HG03060 (cell line): ENCODE data around the gene OLFM1.

Experiments used
- ATAC-seq: cut with Tn5 transposase; IDR thresholded peaks from one replicate; pipeline ENCODE4 v1.9.1; 2021; ENCODE audit warnings: low read depth, moderate number of reproducible peaks; ENCODE audit not compliant: unreplicated experiment

OLFM1 gene

DNA sequence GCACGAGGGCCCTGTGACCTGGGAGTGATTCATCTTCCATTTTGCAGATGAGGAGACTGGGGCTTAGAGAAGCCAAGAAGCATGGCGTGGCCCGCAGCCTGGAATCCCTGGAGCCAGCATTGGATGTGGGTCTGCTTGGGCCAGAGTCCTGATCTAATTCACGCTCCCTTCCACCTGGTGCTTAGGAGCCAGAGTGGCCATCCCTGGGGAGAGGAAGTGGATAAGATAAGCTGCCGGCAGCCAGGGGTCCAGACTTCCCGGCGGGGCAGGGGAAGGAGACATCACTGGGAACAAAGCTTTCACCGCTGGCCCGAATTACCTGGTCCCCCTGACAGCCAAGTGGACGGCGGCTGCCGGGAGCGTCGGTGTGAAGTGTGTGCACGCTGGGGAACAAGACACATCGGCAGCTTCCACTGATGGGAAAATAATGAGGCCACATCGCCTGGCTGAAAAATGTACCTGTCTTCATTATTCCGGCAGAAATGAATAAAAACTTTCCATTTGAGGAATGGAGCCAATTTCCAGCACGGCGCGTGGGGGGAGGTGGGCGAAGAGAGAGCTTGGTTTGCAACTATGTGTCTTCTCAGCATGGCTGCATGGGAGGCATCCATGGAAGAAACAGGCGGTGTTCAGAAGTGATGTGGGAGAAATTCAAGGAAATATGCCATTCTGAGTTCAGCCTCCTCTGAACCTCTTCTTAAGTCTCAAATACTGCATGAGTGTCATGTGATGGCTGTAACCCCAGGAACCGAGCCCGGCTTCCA, 78.5 kb downstream of the OLFM1 start:
- no peak for ATAC-seq

DNA sequence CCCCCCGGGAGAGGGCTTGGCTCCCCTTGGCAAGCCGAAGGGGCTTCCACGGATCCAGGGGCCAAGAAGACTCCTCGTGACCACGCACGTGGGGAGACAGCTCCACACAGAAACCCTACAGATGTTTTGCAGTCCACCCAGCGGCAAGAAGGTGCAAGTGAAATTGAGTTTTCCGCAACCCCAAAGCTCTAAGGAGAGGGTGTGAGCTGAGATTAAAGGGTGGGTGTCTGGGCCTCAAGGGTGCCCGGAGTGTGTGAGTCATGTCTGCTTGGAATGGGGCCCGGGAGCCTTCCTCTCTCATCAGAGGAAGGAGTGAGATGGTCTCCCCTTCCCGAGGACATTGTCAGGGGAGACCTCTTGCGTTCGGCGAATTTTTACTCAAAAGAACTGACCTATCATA, 79.1 kb downstream of the OLFM1 start:
- ATAC-seq, result no peak

DNA sequence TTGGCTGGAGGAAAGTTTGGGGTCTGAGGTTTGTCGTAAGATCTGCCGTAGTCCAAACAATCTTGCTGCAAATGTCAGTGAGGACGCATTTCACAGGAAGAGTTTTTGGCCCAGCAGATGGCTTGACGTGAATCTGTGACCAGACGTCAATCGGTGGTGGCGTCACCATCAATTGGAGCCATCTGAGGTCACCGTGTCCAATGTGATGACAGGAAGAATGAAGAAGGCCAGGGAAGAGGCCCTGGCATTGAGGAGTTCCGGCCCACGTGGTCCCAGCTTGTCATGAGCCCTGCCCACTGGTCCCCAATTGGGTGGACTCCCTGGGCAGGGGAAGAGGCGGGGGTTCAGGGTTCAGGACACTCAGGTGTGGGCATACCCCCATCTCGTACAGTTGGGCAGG, 79.9 kb downstream of the OLFM1 start:
- ATAC-seq, result no peak

- no peak for ATAC-seq
These were observed 80.6 kb downstream of the OLFM1 start for GRCh38 chr9:135167849-135168655.

DNA sequence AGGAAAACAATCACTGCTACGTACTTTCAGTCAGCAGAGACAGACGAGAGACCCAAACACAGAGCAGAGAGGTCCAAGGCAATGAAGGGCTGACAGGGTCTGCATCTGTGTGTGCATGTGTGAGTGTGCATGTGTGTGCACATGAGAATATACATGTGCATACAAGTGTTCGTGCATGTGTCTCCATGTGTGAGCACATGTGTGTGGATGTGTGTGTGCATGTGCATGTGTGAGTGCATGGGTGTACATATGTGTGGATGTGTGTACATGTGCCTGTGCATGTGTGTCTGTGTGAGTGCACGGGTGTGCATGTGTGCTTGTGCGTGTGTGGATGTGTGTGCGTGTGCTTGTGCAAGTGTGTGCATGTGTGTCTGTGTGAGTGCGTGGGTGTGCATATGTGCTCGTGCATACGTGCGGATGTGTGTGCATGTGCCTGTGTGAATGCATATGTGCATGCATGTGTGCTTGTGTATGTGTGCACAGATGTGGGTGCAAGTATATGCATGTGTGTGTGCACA, 82.3 kb downstream of the OLFM1 start:
- ATAC-seq, result no peak

DNA sequence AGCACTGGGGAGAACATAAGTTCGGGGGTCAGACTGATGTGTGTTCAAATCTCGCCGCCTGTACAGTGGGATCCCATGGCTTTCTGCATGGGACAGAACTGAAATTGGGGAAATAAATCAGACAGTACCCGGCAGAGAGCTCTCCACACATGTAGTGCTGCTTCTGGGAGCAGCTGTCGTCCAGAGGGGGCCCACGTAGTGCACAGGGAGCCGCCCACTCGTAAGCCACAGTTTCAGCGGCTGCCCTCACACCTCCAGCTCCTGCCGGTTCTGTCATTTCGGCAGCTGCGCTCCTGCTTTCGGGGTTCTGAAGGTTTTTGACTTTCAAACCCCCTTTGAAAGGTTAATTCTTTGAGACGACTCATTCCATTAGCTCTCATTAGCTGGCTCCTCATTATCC, 83.1 kb downstream of the OLFM1 start:
- no peak for ATAC-seq
